Keratinocyte (primary cell): ENCODE data around the gene L1CAM.

Experiments used
- CTCF ChIP-seq, 3 experiments: IDR thresholded peaks in 1 of 3; conservative IDR thresholded peaks in 1 of 3; optimal IDR thresholded peaks in 1 of 3; 2 replicates in 2 of 3; 3 replicates in 1 of 3; pipeline versions ENCODE3 to v1.5.1; 2011; ENCODE audit warnings: low read length in 3 of 3, mild to moderate bottlenecking in 3 of 3, moderate library complexity in 2 of 3, control low read depth in 1 of 3, inconsistent platforms in 1 of 3; ENCODE audit not compliant: insufficient read depth in 2 of 3; ENCODE audit errors: extremely low read depth in 1 of 3
- EZH2 ChIP-seq: IDR thresholded peaks from one replicate; pipeline ENCODE4 v1.6.1; 2012; ENCODE audit warnings: inconsistent platforms, mild to moderate bottlenecking, low read length, moderate library complexity

DNA sequence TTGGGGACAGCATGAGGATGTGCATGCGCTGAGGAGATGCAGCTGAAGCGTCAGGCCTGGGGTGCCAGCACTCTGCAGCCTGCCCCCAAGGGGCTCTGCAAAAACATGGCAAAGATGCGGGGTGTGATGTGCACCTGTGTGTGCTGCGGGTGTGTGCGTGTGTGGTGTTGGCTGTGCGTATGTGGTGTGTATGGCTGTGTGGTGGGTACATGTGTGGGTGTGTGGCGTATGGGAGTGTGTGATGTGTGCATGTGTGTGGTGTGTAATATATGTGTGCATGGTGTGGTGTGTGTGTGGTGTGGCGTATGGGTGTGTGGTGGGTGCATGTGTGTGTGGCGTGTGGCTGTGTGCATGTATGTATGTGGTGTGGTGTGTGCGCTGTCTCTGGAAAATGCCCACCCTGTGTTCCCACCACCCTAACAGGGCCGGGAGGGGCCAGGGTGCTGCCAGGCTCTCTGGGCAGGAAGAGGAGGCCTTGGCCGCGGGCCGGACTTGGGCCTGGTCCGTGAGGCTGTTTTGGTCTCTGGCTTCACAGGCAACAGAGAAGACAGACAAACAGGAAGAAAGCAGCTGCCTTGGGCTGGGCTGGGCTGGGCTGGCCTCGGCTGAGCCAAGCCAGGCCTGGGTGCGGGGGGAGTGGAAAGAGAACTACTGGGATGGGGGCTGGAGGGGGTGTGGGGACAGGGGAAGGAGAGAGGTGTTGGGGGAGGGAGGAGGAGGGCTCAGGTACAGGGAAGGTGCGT, 17.4 kb upstream of the L1CAM start:
- TF ChIP-seq CTCF (optimal IDR thresholded peaks at IDR 0.05 in 1 of 3, IDR thresholded peaks at IDR 0.05 in 1 of 3, conservative IDR thresholded peaks at IDR 0.05 in 1 of 3; ENCODE audit: extremely low read depth in 1 of 3, insufficient read depth in 2 of 3, low read length in 3 of 3) (no peak), EZH2 (no peak)
